Body of pancreas (tissue), 4 donors: ENCODE data around the gene MGAT4A. TPM values are rescaled to one million over a fixed set of nuclear protein-coding genes. Genes with fewer than 3 reads are reported as not detected.

Source experiments
- ATAC-seq: fragments of 150-250 bp; one replicate; pipeline ENCODE4 v1.9.1; 2016
- DNase-seq, 4 donors: peaks; one replicate each; pipeline ENCODE4 v3.0.0-alpha.2; 2019
- H3K27ac ChIP-seq, 4 donors: fragments of 200-600 bp; sonication (generic); 1 replicate in 3 of 4; 2 replicates in 1 of 4; pipeline versions ENCODE4 v1.5.1 to v1.6.1; 2016 to 2019; ENCODE audit warnings: mild to moderate bottlenecking in 1 of 4, mixed read lengths in 1 of 4, moderate library complexity in 1 of 4
- H3K27me3 ChIP-seq, 2 donors: fragments of 200-600 bp; sonication (generic); one replicate each; pipeline ENCODE4 v1.6.0; 2016; ENCODE audit warnings: mild to moderate bottlenecking in 1 of 2
- H3K36me3 ChIP-seq, 2 donors: fragments of 200-600 bp; sonication (generic); replicated peaks in 1 of 2; 2 replicates each; pipeline ENCODE4 v1.5.1; 2016; ENCODE audit warnings: low read depth in 2 of 2; ENCODE audit not compliant: insufficient read depth in 1 of 2
- H3K4me1 ChIP-seq: fragments of 200-600 bp; sonication (generic); one replicate; pipeline ENCODE4 v1.6.0; 2016
- H3K4me3 ChIP-seq, 2 donors: fragments of 200-600 bp; sonication (generic); 1 replicate in 1 of 2; 2 replicates in 1 of 2; pipeline ENCODE4 v1.5.1; 2016 to 2019
- H3K9me3 ChIP-seq, 3 donors: fragments of 200-600 bp; sonication (generic); 1 replicate in 2 of 3; 2 replicates in 1 of 3; pipeline ENCODE4 v1.5.1; 2016
- CTCF ChIP-seq, 7 experiments: fragments of 450-650 bp in 4 of 7; fragments of 200-600 bp in 3 of 7; sonication (generic) in 3 of 7; IDR thresholded peaks; one replicate each; pipeline ENCODE4 v1.5.1; 2016 to 2019; ENCODE audit warnings: antibody characterized with exemption in 7 of 7
- POLR2A ChIP-seq, 3 donors: fragments of 450-650 bp; IDR thresholded peaks; one replicate each; pipeline ENCODE4 v1.6.1; 2016; ENCODE audit warnings: antibody characterized with exemption in 3 of 3, mild to moderate bottlenecking in 2 of 3
- WGBS, 2 donors: methylation state at CpG; one replicate each; pipeline ENCODE4 v1.1.5; 2017; 5-methylcytosine and 5-hydroxymethylcytosine counted together
- intact Hi-C: fragments of 100-400 bp; cut with DNase I; formaldehyde crosslinking; loops from one replicate; pipeline ENCODE4 v1.15.1; 2023
- total RNA-seq, 2 donors: library from RNA; depleted of rRNA; stranded (reverse); fragments of >200 nt; gene quantifications; one replicate each; pipeline ENCODE4 v1.1.0, GENCODE V29; 2016

MGAT4A gene
- total RNA-seq, 2 donors from 2014 or later, result 40.5 to 72.4 TPM

GRCh38 chr2:98698896-98699295 is 32.0 kb downstream of the MGAT4A start:
- peak in 1 of 4 donors; percentile 19 for DNase-seq
- TF ChIP-seq POLR2A (IDR thresholded peaks at IDR 0.05) (no peak), CTCF (IDR thresholded peaks at IDR 0.05) (no peak)
- Histone ChIP-seq H3K27me3 (no peaks in the 10 kb centered on the region), H3K4me1 (peaks cover 88% of the 10 kb centered on the region), H3K4me3 (no peak overlapping the region), H3K9me3 (no peaks in the 10 kb centered on the region), H3K27ac (peak overlapping the region; percentile 1 to 89 (median 52)), H3K36me3 (no peaks in the 10 kb centered on the region)
- no peak for ATAC-seq
- 49 to 62% methylated on average over 6 of the region's 6 CpGs for WGBS, 2 donors
- intact Hi-C loops, result no loop called here

- no peak for ATAC-seq
- Histone ChIP-seq H3K36me3 (no peaks in the 10 kb centered on the region), H3K27ac (no peak overlapping the region), H3K4me1 (peaks cover 83% of the 10 kb centered on the region), H3K9me3 (no peaks in the 10 kb centered on the region), H3K4me3 (no peak overlapping the region), H3K27me3 (no peaks in the 10 kb centered on the region)
- no peak for TF ChIP-seq CTCF (IDR thresholded peaks at IDR 0.05)
- TF ChIP-seq POLR2A (IDR thresholded peaks at IDR 0.05), result no peak
- intact Hi-C loops, result no loop called here
- no peak for DNase-seq
- 73 to 80% methylated on average over 5 of the region's 5 CpGs for WGBS, 2 donors
These were observed 33.1 kb downstream of the MGAT4A start for GRCh38 chr2:98697651-98698337.

- ATAC-seq, result no peak
- Histone ChIP-seq H3K4me3 (no peak overlapping the region), H3K36me3 (no peaks in the 10 kb centered on the region), H3K9me3 (no peaks in the 10 kb centered on the region), H3K27me3 (no peaks in the 10 kb centered on the region), H3K27ac (no peak overlapping the region), H3K4me1 (peaks cover 76% of the 10 kb centered on the region)
- WGBS, 2 donors, result 59 to 66% methylated on average over 4 of the region's 4 CpGs
- TF ChIP-seq POLR2A (IDR thresholded peaks at IDR 0.05) (no peak), CTCF (IDR thresholded peaks at IDR 0.05) (no peak)
- DNase-seq, result no peak
- intact Hi-C loops, result no loop called here
These were observed 34.7 kb downstream of the MGAT4A start for GRCh38 chr2:98696200-98696599.

- H3K36me3 ChIP-seq, result no peaks in the 10 kb centered on the region
- intact Hi-C loops, result no loop called here
- DNase-seq (no peak), ATAC-seq (no peak)
- no peaks in the 10 kb centered on the region for H3K9me3 ChIP-seq
- peaks cover 74% of the 10 kb centered on the region for H3K4me1 ChIP-seq
- no peak overlapping the region for H3K4me3 ChIP-seq
- H3K27ac ChIP-seq, result no peak overlapping the region
- no peak for TF ChIP-seq CTCF (IDR thresholded peaks at IDR 0.05)
- no peak for TF ChIP-seq POLR2A (IDR thresholded peaks at IDR 0.05)
- WGBS, 2 donors, result 94 to 100% methylated on average over 3 of the region's 3 CpGs
- H3K27me3 ChIP-seq, result no peaks in the 10 kb centered on the region
These were observed 35.7 kb downstream of the MGAT4A start for GRCh38 chr2:98695255-98695654.

- 84 to 86% methylated on average over 5 of the region's 5 CpGs for WGBS, 2 donors
- ATAC-seq (no peak), DNase-seq (no peak)
- Histone ChIP-seq H3K9me3 (no peaks in the 10 kb centered on the region), H3K4me3 (no peak overlapping the region), H3K27ac (no peak overlapping the region), H3K27me3 (no peaks in the 10 kb centered on the region), H3K4me1 (peaks cover 65% of the 10 kb centered on the region), H3K36me3 (no peaks in the 10 kb centered on the region)
- intact Hi-C loops, result no loop called here
- TF ChIP-seq POLR2A (IDR thresholded peaks at IDR 0.05) (no peak), CTCF (IDR thresholded peaks at IDR 0.05) (no peak)
These were observed 37.5 kb downstream of the MGAT4A start for GRCh38 chr2:98693477-98693876.
